H1 (cell line): Measurements from ENCODE around the gene CCDC47.

Source experiments
- BACH1 ChIP-seq: IDR thresholded peaks from 2 replicates; pipeline ENCODE4 v1.6.1; 2012; ENCODE audit warnings: low read length, improper control_type of control experiment
- EP300 ChIP-seq, 2 experiments: IDR thresholded peaks; 1 replicate in 1 of 2; 2 replicates in 1 of 2; pipeline ENCODE4 v1.6.1; 2011 to 2012; ENCODE audit warnings: low read depth in 2 of 2, low read length in 2 of 2, mild to moderate bottlenecking in 2 of 2, borderline replicate concordance in 1 of 2, inconsistent platforms in 1 of 2, moderate library complexity in 1 of 2
- EZH2 ChIP-seq: fragments of 200-600 bp; sonication (generic); IDR thresholded peaks from 2 replicates; pipeline ENCODE4 v1.7.1; 2012; ENCODE audit warnings: low read depth, mild to moderate bottlenecking, moderate library complexity, low read length, inconsistent platforms; ENCODE audit not compliant: severe bottlenecking
- HDAC2 ChIP-seq, 2 experiments: fragments of 300-600 bp in 1 of 2; sonication (generic) in 1 of 2; IDR thresholded peaks; 2 replicates each; pipeline ENCODE4 v1.6.1; 2011 to 2012; ENCODE audit warnings: low read depth in 2 of 2, low read length in 2 of 2, mild to moderate bottlenecking in 2 of 2, moderate library complexity in 2 of 2, borderline replicate concordance in 1 of 2, inconsistent platforms in 1 of 2
- RXRA ChIP-seq: IDR thresholded peaks from 2 replicates; pipeline ENCODE4 v1.6.1; 2011; ENCODE audit warnings: low read depth, mild to moderate bottlenecking, low read length, moderate library complexity; ENCODE audit not compliant: insufficient read depth
- SIN3A ChIP-seq, 2 experiments: IDR thresholded peaks in 1 of 2; conservative IDR thresholded peaks in 1 of 2; 2 replicates each; pipeline ENCODE4 v1.6.1; 2011 to 2012; ENCODE audit warnings: low read length in 2 of 2, improper control_type of control experiment in 1 of 2, low read depth in 1 of 2, mild to moderate bottlenecking in 1 of 2
- TEAD4 ChIP-seq: IDR thresholded peaks from 2 replicates; pipeline ENCODE4 v1.6.1; 2012; ENCODE audit warnings: low read depth, low read length, inconsistent platforms, mixed read lengths
- ZNF274 ChIP-seq: IDR thresholded peaks from 2 replicates; pipeline ENCODE4 v1.7.0; 2012; ENCODE audit warnings: low read length, borderline replicate concordance; ENCODE audit errors: extremely low read depth
- TF ChIP-seq, protein P1 (sequence below), 3 experiments: IDR thresholded peaks; 1 replicate in 2 of 3; 2 replicates in 1 of 3; pipeline versions ENCODE4 v1.5.1 to v1.6.1; 2011; ENCODE audit warnings: low read length in 3 of 3, mild to moderate bottlenecking in 3 of 3, inconsistent platforms in 2 of 3, low read depth in 1 of 3, moderate library complexity in 1 of 3; ENCODE audit not compliant: insufficient read depth in 1 of 3; ENCODE audit errors: control extremely low read depth in 1 of 3

DNA sequence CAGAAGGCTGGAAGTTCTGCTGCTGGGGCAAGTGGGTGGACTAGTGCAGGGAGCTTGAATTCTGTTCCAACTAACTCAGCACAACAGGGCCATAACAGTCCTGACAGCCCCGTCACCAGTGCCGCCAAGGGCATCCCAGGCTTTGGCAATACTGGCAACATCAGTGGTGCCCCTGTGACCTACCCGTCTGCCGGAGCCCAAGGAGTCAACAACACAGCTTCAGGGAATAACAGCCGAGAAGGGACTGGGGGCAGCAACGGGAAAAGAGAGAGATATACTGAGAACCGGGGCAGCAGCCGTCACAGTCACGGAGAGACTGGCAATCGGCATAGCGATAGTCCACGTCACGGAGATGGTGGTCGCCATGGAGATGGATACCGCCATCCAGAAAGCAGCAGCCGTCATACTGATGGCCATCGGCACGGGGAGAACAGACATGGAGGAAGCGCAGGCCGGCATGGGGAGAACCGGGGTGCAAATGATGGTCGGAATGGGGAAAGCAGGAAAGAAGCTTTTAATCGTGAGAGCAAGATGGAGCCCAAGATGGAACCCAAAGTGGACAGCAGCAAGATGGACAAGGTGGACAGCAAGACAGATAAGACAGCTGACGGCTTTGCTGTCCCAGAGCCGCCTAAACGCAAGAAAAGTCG is 44.5 kb upstream of the CCDC47 start:
- TF ChIP-seq TEAD4 (no peak), EZH2 (no peak), SIN3A (conservative IDR thresholded peaks at IDR 0.05 in 1 of 2, IDR thresholded peaks at IDR 0.05 in 1 of 2; ENCODE audit: low read depth in 1 of 2, low read length in 2 of 2) (no peak), ZNF274 (no peak), RXRA (no peak), EP300 (IDR thresholded peaks at IDR 0.05; ENCODE audit: borderline replicate concordance in 1 of 2, low read depth in 2 of 2, low read length in 2 of 2) (no peak), BACH1 (no peak), HDAC2 (IDR thresholded peaks at IDR 0.05; ENCODE audit: borderline replicate concordance in 1 of 2, low read depth in 2 of 2, low read length in 2 of 2) (no peak)
- TF ChIP-seq, protein P1, sequence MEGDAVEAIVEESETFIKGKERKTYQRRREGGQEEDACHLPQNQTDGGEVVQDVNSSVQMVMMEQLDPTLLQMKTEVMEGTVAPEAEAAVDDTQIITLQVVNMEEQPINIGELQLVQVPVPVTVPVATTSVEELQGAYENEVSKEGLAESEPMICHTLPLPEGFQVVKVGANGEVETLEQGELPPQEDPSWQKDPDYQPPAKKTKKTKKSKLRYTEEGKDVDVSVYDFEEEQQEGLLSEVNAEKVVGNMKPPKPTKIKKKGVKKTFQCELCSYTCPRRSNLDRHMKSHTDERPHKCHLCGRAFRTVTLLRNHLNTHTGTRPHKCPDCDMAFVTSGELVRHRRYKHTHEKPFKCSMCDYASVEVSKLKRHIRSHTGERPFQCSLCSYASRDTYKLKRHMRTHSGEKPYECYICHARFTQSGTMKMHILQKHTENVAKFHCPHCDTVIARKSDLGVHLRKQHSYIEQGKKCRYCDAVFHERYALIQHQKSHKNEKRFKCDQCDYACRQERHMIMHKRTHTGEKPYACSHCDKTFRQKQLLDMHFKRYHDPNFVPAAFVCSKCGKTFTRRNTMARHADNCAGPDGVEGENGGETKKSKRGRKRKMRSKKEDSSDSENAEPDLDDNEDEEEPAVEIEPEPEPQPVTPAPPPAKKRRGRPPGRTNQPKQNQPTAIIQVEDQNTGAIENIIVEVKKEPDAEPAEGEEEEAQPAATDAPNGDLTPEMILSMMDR (IDR thresholded peaks at IDR 0.05; ENCODE audit: control extremely low read depth in 1 of 3, insufficient read depth in 1 of 3, low read depth in 1 of 3, low read length in 3 of 3) = no peak
